ENCODE results near the gene ASAP2.

ASAP2 gene

GRCh38 chr2:9347411-9347881, 140.8 kb downstream of the ASAP2 start:
- no peak for DNase-seq (ENCODE audit: low spot score)

DNA sequence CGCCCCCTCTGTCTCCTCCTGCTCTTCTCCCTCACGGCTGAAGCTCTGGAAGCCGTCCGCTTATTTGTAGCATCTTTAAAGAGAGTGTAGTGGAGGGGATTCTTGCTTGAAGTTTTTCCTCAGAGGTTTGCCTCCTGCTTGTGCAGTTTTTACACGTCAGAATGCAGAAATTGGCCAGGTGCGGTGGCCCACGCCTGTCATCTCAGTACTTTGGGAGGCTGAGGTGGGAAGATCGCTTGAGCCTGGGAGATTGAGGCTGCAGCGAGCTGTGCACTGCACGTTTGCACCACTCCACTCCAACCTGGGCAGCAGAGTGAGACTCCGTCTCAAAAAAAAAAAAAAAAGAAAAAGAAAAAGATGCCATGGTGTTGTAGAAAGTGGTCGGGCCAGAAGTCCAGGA, 147.7 kb downstream of the ASAP2 start:
- DNase-seq (ENCODE audit: low spot score) = no peak

DNA sequence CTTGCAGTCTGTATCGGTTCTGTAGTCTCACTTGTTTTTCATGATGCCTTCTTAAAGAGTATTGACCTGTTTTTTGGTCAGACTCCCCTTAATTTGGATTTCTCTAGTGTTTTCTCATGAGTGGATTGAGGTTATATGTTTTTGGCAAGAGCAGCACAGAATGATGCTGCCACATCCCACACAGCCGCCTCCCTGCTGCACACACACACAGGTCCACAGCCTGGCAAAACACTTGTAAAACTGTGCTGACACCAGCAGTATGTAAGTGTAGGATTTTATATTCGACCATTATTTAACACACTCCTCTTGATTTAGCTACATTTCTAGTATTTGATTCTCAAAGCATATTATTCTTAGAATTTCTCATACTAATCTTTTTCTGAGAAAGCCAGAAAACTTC, 148.7 kb downstream of the ASAP2 start:
- DNase-seq (ENCODE audit: low spot score) = no peak

DNA sequence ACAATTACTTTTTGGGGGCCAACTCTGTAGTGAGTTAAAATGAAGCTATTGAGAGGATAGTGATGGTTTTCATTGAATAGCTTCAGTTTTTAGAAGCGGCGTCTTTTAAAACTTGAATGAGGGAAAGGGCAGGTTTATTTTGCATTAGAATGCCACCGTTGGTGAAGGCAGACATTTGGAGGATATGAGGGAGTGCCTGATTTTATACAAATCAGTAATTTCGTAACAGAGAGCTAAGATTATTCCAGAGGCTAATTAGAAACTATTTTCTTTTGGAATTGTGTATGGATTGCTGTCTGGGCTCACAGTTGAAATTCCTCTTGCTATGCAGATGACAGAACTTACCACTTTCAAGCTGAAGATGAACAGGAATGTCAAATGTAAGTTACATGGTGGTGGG, 149.1 kb downstream of the ASAP2 start:
- no peak for DNase-seq (ENCODE audit: low spot score)

DNA sequence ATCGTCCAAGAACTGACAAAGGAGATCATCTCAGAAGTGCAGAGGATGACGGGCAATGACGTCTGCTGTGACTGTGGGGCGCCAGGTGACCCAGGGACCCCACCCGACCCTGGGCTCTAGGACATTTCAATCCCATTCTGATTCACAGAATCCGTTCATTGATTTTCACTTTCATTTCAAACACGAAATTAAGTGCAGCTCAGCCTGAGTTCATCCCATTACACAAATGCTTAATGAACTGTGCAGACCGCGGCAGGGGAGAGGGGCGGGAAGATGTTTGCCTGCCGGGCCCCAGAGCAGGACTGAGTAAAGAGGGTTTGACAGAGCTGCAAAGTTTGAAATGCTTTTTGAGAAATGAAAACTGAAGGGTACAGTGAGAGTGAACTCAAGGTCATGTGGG, 149.6 kb downstream of the ASAP2 start:
- no peak for DNase-seq (ENCODE audit: low spot score)

DNA sequence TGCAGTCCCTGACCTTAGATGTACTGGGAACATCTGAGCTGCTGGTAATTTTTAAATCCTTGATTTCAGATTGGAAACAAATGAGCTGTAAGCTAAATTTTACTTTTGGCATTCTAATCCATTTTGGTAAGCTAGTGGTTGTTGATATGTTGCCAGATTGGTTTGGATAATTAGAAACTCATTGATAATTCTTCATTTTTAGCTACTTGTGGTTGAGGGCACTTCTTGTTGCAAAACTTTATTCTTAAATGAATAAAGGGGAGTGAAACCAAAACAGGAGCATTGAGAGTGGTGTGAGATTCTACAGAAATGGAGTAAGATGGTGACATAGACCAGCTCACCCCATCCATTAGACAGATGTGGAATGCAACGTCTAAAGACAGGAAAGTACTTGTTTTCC, 152.2 kb downstream of the ASAP2 start:
- DNase-seq (ENCODE audit: low spot score) = no peak

DNA sequence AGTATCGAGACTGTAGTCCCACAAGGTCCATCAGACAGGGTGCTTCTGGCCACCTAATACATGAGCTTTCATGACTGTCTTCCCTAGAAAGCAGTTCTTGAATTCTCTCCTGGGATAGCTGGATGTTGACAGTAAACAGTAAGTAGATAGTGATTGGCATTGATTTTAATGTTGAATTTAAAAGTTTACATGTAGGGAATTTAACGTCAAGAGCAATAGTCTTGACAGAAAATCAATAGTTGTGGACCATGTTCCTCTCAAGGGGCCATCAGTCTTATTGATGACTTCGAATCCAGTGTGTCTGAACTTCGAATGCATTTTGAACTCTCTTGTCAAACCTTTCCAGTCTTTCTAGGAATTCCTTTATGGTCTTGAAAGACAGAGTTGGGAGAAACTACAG, 152.9 kb downstream of the ASAP2 start:
- DNase-seq (ENCODE audit: low spot score) = no peak

DNA sequence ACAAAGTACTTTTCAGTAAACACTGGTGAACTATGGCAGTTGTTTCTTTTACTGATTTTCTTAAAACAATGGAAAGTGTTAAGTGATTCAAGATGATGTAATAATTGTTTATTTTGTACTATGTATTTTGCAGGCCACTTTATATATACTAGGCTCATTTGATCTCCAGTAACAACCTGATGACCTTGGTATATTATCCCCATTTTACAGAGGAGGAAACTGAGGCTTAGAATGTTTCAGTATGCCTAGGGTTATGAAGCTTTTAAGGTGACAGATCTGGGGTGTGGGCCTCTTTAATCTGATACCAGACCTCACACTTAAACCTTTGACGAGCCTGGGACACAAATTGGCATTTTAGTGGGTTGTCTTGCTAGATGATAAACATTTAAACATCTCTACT, 153.5 kb downstream of the ASAP2 start:
- DNase-seq (ENCODE audit: low spot score) = no peak

GRCh38 chr2:9360701-9361100, 154.1 kb downstream of the ASAP2 start:
- no peak for DNase-seq (ENCODE audit: low spot score)

GRCh38 chr2:9364373-9364772, 157.8 kb downstream of the ASAP2 start:
- DNase-seq (ENCODE audit: low spot score) = no peak

- no peak for DNase-seq (ENCODE audit: low spot score)
Observed at GRCh38 chr2:9364791-9365497, 158.3 kb downstream of the ASAP2 start.

DNA sequence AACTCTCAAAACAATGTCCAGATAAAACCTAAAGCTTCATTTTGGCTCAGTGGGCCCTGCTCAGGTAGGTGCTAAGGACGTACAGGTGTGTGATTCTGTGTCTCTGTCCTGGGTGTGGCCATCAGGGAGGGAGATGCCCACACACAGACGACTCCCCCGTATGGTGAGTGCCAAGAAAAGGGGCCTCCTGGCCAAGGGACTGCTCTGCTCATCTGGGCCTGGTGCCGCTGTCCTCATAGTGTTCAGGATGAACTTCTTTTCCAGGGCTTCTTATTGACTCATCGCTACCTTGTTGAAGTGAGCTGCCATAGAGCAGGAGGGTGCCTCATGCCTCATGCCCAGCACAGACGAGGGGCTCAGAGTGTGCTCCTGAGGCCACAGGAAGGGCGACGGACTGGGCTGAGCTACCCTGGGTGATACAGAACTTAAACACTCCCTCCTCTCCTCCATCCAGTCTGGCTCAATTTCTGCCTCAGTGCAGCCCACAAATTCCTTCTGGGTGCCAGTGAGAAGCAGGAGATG, 158.9 kb downstream of the ASAP2 start:
- DNase-seq (ENCODE audit: low spot score) = no peak

DNA sequence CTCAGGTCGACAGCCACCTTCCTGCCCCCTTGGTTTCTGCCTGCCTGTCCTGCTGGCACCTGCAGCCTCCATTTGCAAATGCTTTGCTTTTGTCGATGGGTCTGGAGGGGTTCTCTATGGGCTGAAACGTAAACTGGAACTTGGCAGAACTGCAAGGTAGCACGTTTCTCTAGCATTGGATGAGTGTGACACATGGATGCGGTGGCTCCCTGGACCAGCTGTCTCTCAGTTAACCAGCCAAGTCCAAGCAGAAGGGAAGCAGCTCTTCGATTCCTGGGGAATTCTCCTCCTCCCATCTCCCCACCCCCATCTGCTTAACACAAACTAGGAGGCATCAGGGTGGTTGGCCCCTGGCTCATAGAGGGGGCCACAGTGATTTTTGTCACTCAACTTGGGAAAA, 159.4 kb downstream of the ASAP2 start:
- DNase-seq (ENCODE audit: low spot score) = no peak

- no peak for DNase-seq (ENCODE audit: low spot score)
Observed at GRCh38 chr2:9370746-9371145, 164.1 kb downstream of the ASAP2 start.

DNA sequence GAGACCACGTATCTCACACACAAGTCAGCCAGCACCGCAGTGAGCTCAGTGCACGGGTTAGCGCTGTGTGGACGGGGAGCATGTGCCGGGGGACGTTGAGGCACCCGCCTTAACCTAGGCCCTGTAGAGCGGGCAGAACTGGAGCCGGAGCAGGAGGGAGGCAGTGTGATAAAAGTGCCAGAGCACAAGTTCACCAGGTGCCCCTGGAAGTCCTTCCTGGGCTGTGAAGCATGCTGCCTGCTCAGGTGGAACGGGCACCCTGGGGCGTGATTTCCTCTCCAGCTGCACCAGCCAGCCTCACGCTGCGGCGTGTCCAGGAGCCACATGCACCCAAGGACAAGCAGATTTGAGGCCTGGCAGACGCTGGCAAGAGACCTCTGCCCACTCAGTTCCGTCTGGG, 166.4 kb downstream of the ASAP2 start:
- DNase-seq (ENCODE audit: low spot score) = no peak

GRCh38 chr2:9373476-9373875, 166.9 kb downstream of the ASAP2 start:
- DNase-seq (ENCODE audit: low spot score) = no peak

GRCh38 chr2:9374071-9374730, 167.6 kb downstream of the ASAP2 start:
- DNase-seq (ENCODE audit: low spot score) = no peak

- DNase-seq (ENCODE audit: low spot score) = no peak
Observed at GRCh38 chr2:9375857-9376428, 169.3 kb downstream of the ASAP2 start.

DNA sequence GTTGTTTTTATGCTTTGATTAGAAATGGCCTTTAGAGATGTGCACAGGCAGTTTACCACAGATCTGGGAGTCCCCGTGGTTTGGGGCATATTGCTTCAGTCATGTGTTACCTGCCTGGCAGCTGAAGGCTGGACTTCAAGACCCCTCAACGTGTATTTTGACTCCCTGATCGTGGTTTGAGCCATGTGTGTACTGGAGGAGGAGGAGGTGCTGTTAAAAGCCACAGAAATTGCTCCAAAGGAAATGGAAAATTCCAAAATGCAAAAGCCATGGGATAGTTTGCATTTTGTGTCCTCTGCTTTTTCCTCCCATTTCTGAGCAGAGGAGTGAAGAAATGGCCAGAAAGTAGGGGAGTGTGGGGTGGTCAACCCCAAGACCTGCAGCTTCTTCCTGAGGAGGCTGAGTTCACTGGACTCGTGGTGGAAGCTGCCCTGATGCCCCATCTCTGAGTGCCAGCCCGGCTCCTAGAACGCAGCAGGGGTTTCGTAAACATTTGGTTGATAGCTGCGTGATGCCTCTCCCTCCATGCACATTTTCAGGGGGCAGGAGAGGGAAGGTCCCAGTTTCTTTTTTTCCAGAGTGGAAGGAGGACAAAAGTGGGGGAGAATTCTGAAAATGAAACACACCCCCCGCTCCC, 171.0 kb downstream of the ASAP2 start:
- DNase-seq (ENCODE audit: low spot score) = no peak

- peak; percentile 82 for DNase-seq (ENCODE audit: low spot score)
Observed at GRCh38 chr2:9378433-9379390, 172.1 kb downstream of the ASAP2 start.

- no peak for DNase-seq (ENCODE audit: low spot score)
Observed at GRCh38 chr2:9379391-9379755, 172.8 kb downstream of the ASAP2 start.

Measured in COLO829 (cell line).